Measurements from ENCODE around the gene SERF1A. TPM values are rescaled to one million over a fixed set of nuclear protein-coding genes. Genes with fewer than 3 reads are reported as not detected.
"Not testable (repeated sequence)": the region's sequence is repeated elsewhere in the genome, so short reads cannot be mapped to it uniquely, and the experiment has no call there.

The SERF1A gene
- 11.1 TPM for total RNA-seq

DNA sequence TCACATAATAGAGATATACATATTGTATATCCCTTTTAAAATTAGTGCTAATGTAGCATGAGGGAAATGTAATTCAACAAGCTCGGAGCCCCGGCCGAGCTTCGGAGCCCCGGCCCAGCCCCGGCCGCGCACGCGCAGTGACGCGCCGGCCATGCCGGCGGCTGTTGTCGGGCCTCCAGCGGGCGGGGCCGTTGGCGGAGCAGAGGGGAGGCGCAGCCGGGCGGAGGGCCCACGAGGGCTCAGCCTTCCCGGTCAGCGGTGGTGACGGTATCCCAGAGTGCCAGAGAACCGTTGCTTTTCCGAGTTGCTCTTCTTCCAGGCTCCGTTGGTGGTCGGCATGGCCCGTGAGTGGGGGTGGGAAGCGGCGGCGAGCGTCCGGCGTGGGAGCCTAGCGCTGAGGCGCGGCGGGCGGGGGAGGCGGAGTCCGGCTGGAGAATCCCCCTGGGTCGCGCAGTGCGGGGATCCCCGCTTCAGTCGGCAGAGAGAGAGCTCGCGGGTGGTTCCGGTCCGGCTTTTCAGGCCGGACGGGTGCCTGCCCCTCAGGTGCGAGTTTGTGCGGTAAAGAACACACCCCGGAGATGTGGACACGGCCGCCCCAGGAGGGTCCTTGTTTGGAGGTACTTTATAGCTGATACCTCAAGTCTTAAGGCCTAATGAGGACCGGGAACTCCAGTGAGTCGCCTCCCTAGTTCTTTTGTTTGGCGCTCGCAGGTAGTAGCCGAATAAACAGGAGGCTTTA lies at the start of gene SERF1A:
Gene SERF1A, plus strand, starts transcription at position 137 of the 739 bp plus-strand sequence. Its CDS starts 201 bp downstream, at position 338.
- not testable (repeated sequence) for H3K27me3 ChIP-seq (ENCODE audit: insufficient read depth, low read length); H3K9me3 ChIP-seq (ENCODE audit: low read depth, low read length); H3K4me3 ChIP-seq (ENCODE audit: low read length); H3K4me1 ChIP-seq (ENCODE audit: insufficient read depth, low read length)

GRCh38 chr5:70866778-70867177 lies 33.7 kb upstream of the SERF1A start:
- H3K27me3 ChIP-seq (ENCODE audit: insufficient read depth, low read length); H3K4me1 ChIP-seq (ENCODE audit: insufficient read depth, low read length); H3K4me3 ChIP-seq (ENCODE audit: low read length); H3K9me3 ChIP-seq (ENCODE audit: low read depth, low read length): not testable (repeated sequence)

GRCh38 chr5:70870626-70871025 lies 29.8 kb upstream of the SERF1A start:
- not testable (repeated sequence) for H3K9me3 ChIP-seq (ENCODE audit: low read depth, low read length)

GRCh38 chr5:70896076-70896475 lies 4.4 kb upstream of the SERF1A start:
- H3K4me3 ChIP-seq (ENCODE audit: low read length); H3K9me3 ChIP-seq (ENCODE audit: low read depth, low read length); H3K27me3 ChIP-seq (ENCODE audit: insufficient read depth, low read length); H3K4me1 ChIP-seq (ENCODE audit: insufficient read depth, low read length): not testable (repeated sequence)

More at GRCh38 chr5:70870626-70871025, 29.8 kb upstream of the SERF1A start:
- H3K27me3 ChIP-seq (ENCODE audit: insufficient read depth, low read length); H3K4me1 ChIP-seq (ENCODE audit: insufficient read depth, low read length); H3K4me3 ChIP-seq (ENCODE audit: low read length): not testable (repeated sequence)

DNA sequence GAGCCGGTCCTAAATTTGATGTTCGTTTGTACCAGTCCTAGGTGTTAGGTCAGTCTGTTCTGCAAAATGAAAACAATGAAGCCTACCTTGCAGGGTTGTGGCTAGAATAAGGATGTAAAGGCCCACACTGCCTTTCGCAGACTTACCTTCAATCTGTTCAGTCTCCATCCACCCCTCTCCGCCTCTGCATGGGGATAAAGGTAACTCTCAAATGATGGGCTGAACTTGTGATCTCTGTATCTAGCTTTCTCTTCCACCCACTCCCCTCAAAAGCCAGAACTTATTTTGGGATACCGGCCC lies 753 bp downstream of the SERF1A start:
- H3K9me3 ChIP-seq (ENCODE audit: low read depth, low read length); H3K4me1 ChIP-seq (ENCODE audit: insufficient read depth, low read length); H3K4me3 ChIP-seq (ENCODE audit: low read length); H3K27me3 ChIP-seq (ENCODE audit: insufficient read depth, low read length): not testable (repeated sequence)

DNA sequence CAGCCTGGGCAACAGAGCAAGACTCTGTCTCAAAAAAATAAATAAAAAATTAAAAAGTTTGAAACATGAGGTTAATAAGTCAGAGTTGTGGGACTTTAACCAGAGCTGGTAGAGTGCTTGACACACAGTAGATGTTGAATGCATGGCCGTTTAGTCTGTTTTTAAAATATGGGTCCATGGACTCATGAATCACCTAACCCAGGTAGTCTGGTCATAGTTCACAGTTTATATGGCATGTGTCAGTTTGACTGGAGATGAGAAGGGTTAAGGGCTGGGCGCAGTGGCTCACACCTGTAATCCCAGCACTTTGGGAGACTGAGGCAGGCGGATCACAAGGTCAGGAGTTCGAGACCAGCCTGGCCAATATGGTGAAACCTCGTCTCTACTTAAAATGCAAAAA lies 6.2 kb downstream of the SERF1A start:
- not testable (repeated sequence) for H3K4me1 ChIP-seq (ENCODE audit: insufficient read depth, low read length); H3K27me3 ChIP-seq (ENCODE audit: insufficient read depth, low read length); H3K4me3 ChIP-seq (ENCODE audit: low read length)

GRCh38 chr5:70916829-70917228 lies 16.4 kb downstream of the SERF1A start:
- H3K9me3 ChIP-seq (ENCODE audit: low read depth, low read length); H3K27me3 ChIP-seq (ENCODE audit: insufficient read depth, low read length); H3K4me3 ChIP-seq (ENCODE audit: low read length); H3K4me1 ChIP-seq (ENCODE audit: insufficient read depth, low read length): not testable (repeated sequence)

More for the DNA sequence above, 6.2 kb downstream of the SERF1A start:
- not testable (repeated sequence) for H3K9me3 ChIP-seq (ENCODE audit: low read depth, low read length)

- not testable (repeated sequence) for H3K27me3 ChIP-seq (ENCODE audit: insufficient read depth, low read length); H3K4me1 ChIP-seq (ENCODE audit: insufficient read depth, low read length); H3K4me3 ChIP-seq (ENCODE audit: low read length); H3K9me3 ChIP-seq (ENCODE audit: low read depth, low read length)
Observed at GRCh38 chr5:70925211-70925562, 24.7 kb downstream of the SERF1A start.

GRCh38 chr5:70931709-70932368 lies 31.4 kb downstream of the SERF1A start:
- not testable (repeated sequence) for H3K27me3 ChIP-seq (ENCODE audit: insufficient read depth, low read length); H3K9me3 ChIP-seq (ENCODE audit: low read depth, low read length); H3K4me1 ChIP-seq (ENCODE audit: insufficient read depth, low read length); H3K4me3 ChIP-seq (ENCODE audit: low read length)

- not testable (repeated sequence) for H3K4me3 ChIP-seq (ENCODE audit: low read length); H3K4me1 ChIP-seq (ENCODE audit: insufficient read depth, low read length); H3K9me3 ChIP-seq (ENCODE audit: low read depth, low read length); H3K27me3 ChIP-seq (ENCODE audit: insufficient read depth, low read length)
Observed at GRCh38 chr5:70932560-70932959, 32.1 kb downstream of the SERF1A start.

DNA sequence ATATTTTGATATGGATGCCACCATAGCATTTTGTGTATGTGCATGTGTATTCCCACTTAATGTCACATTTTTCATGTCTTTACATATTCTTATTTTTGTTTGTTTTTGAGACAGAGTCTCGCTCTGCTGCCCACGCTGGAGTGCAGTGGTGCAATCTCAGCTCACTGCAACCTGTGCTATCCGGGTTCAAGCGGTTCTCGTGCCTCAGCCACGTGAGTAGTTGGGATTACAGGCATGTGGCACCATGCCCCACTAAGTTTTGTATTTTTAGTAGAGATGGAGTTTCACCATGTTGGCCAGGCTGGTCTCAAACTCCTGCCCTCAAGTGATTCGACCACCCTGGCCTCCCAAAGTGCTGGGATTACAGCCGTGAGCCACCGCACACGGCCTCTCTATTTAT lies 52.6 kb downstream of the SERF1A start:
- not testable (repeated sequence) for H3K4me3 ChIP-seq (ENCODE audit: low read length); H3K27me3 ChIP-seq (ENCODE audit: insufficient read depth, low read length); H3K9me3 ChIP-seq (ENCODE audit: low read depth, low read length); H3K4me1 ChIP-seq (ENCODE audit: insufficient read depth, low read length)

Other genes starting within 250 kb of the SERF1A start
- 43.6 TPM for gene SMN1, start 24.4 kb downstream of the SERF1A start, total RNA-seq
- gene NAIP, start 124.7 kb downstream of the SERF1A start, total RNA-seq = 18.8 TPM
- gene GTF2H2, start 167.0 kb downstream of the SERF1A start, total RNA-seq = 8.3 TPM

All from mononuclear cell (primary cell).